ENCODE results near the gene CD209.
"Not testable (repeated sequence)": the region's sequence is repeated elsewhere in the genome, so short reads cannot be mapped to it uniquely, and the experiment has no call there.

Gene CD209, protein sequence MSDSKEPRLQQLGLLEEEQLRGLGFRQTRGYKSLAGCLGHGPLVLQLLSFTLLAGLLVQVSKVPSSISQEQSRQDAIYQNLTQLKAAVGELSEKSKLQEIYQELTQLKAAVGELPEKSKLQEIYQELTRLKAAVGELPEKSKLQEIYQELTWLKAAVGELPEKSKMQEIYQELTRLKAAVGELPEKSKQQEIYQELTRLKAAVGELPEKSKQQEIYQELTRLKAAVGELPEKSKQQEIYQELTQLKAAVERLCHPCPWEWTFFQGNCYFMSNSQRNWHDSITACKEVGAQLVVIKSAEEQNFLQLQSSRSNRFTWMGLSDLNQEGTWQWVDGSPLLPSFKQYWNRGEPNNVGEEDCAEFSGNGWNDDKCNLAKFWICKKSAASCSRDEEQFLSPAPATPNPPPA

DNA sequence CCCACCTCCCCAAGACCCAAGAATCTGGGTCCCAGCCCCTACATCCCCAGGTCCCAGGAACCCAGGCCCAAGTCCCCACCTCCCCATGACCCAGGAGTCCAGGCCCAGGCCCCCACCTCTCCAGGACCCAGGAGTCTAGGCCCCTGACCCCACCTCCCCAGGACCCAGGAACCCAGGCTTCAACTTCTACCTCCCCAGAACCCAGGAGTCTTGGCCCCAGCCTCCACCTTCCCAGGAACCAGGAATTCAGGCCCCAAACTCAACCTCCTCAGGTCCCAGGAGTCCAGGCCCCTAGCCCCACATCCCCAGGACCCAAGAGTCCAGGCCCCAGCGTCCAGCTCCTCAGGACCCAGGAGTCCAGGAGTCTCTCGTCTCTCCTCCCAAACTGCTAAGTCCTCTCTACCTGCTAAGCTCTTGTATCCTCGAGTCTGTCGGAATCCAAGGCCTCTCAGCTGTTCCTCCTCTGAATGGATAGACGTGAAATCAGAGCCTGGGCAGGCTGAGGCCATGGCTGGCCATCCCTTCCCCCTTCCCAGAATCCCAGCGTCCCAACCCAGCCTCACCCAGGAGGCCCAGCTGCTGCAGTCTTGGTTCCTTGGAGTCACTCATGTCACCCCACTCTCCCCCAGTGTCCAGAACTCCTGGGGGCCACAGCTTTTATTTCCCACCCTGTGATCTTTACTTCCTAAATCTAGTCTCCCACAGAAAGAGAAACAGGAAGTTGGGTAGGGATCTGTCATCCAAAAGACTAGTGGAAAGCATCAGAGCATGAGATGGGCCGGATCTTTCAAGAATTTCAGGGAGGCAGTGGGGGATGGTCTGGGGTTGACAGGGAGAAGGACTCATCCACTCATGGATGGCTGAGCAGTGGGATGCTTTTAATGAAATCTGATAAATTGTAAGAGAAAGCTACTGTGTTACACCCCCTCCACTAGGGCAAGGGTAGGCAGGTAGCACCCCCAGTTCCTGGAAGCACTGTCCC lies at the start of gene CD209:
CD209 (minus strand) TSS at position 632 of the 982 bp plus-strand sequence; CDS start at position 609, 23 bp downstream.
- no peak for DNase-seq (ENCODE audit: low read depth in 2 of 2)

DNA sequence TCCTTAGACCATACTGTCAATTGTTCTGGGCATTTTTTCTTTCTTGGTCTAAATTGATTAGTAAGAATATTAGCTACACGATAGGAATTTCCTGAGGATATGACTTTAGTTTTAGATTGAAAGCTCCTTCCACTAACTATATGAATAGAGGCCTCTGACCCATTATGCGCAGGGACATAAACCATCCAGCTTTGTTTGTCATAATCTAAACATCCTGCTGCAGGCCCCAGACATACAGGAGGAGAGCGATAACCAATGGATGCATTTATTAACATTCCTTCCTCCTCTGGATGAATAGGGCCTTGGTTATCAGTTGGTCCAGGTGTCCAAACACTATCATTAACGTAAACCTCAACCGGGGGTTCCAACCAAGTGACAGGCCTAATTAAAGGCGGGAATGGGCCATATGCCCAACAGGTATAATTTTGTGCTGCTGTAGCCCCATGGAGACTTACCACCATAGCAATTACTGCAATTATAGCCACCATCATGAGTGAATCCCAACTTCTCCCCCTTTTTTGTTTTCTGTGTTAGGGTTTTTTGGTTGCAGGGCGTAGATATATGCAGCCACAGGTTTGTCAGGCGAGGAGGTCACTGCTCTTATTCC lies 48.3 kb upstream of the CD209 start:
- DNase-seq (ENCODE audit: low read depth in 2 of 2), result no peak

DNA sequence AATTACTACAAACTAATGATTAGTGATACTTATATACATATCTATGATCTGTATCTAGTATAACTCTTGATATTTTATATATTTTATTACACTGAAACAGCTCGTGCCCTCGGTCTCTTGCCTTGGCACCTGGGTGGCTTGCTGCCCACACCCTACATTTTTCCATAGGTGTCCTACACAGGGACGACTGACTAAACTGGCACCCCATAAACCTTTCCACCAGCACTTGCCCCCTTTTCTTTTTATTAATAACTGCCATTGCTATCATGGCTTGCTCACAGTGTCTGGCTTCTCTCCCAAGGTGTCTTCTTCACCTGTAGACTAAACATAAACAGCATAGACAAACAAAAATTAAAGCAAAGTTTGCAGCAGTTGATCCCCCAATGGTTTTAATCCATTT lies 46.2 kb upstream of the CD209 start:
- no peak for DNase-seq (ENCODE audit: low read depth in 2 of 2)

DNA sequence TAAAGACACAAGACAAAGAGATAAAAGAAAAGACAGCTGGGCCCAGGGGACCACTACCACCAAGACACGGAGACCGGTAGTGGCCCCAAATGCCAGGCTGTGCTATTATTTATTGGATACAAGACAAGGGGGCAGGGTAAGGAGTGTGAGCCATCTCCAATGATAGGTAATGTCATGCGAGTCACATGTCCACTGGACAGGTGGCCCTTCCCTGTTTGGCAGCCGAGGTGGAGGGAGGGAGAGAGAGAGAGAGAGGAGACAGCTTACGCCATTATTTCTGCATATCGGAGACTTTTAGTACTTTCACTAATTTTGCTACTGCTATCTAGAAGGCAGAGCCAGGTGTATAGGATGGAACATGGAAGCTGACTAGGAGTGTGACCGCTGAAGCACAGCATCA lies 45.4 kb upstream of the CD209 start:
- not testable (repeated sequence) for DNase-seq (ENCODE audit: low read depth in 2 of 2)

DNA sequence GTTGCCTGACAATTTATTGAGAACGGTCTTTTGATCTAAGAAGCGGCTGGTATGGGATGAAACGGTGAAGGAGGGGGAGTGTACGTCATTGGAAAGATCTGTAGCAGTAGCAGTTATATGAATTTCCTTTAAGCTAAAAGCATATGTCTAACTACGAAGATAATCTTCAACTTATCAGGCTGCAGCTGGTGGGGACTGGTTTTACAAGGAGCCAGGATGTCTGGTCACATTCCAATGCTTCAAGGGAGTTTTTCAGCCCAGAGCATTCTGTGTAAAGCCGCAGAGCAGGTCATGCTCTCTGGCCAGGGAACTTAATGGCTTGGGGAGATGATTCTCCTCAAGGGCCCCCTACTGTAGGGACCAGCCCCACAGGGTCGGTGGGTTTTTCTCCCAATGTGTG lies 44.9 kb upstream of the CD209 start:
- DNase-seq (ENCODE audit: low read depth in 2 of 2), result no peak

DNA sequence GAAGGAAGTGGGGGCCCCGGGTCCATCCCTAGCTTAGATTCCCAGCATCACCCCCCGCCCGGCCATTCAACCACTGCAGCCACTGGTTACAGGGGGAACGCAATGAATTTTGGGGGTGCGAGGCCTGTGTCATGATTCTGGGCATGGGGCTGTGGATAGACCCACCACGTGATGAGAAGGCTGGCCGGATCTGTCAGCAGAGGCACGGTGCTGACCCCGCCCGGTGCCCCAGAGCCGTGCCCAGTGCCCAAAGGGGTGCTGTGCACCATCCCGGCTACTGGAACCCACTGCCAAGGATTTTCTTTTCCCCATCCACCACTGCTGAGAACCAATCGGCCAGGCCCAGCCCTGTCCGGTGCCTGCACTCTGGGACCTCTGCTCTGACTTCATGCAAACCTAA lies 43.1 kb upstream of the CD209 start:
- no peak for DNase-seq (ENCODE audit: low read depth in 2 of 2)

DNA sequence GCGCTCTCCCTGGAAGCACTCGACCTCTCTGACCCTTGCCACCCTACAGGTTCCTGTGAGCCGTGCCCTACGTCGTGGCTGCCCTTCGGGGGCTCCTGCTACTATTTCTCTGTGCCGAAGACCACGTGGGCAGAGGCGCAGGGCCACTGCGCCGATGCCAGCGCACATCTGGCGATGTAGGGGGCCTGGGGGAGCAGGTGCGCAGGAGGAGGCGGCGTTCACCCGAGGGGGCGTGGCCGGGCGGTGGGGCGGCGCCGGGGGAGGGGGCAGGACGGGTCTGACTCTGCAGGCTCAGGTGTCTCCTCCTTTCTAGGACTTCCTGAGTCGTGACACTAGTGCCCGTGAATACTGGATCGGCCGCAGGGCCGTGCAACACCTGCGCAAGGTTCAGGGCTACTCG lies 42.1 kb upstream of the CD209 start:
- DNase-seq (ENCODE audit: low read depth in 2 of 2), result no peak

DNA sequence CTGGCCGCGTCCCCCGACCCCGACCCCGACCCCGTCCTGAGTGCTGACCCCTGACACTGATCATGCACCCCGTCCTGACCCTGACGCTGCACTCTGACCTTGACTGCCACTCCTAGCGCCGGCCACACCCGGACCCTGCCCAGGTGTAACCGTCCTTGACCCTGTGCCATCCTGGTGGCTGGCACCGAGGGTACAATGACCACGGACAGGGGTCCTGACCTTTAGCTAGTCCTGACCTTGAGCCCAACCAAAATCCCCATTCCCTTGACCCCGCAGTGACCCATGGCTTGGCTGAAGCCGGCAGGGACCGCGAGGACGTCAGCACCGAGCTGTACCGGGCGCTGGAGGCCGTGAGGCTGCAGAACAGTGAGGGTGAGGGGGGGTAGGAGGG lies 41.6 kb upstream of the CD209 start:
- DNase-seq (ENCODE audit: low read depth in 2 of 2), result no peak

DNA sequence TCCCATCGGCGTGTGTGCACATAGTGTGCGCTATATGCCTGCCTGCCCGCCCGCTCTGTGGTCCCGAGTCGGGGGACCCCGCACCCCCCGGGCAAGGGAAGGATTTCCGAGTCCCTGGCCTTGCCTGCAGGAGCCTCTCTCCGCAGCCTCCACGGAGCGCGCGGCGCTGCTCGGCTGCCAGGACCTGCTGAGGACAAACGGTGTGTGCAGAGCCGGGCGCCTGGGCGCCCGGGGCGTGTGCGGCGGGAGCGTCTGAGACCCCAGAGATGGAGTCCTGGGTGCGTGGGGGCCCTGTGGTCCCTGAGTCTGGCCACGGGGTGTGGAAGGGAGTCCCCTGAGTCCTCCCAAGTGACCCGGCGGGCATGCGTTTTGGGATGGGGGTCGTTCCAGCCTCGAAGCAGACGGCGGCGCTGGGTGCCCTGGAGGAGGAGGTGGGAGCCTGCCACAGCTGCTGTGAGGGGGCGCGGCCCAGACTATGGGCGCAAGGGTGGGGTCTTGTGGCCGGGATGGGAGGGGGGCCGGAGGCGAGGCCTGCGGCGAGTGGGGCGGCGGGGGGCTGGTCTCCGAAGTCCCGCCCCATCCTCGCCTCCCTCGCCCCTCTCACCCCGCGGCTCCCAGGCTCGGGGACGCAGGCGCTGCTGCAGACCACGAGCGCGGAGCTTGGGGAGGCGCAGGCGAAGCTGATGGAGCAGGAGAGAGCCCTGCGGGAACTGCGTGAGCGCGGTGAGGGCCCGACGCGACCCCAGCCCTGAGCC lies 41.0 kb upstream of the CD209 start:
- DNase-seq (ENCODE audit: low read depth in 2 of 2), result no peak

DNA sequence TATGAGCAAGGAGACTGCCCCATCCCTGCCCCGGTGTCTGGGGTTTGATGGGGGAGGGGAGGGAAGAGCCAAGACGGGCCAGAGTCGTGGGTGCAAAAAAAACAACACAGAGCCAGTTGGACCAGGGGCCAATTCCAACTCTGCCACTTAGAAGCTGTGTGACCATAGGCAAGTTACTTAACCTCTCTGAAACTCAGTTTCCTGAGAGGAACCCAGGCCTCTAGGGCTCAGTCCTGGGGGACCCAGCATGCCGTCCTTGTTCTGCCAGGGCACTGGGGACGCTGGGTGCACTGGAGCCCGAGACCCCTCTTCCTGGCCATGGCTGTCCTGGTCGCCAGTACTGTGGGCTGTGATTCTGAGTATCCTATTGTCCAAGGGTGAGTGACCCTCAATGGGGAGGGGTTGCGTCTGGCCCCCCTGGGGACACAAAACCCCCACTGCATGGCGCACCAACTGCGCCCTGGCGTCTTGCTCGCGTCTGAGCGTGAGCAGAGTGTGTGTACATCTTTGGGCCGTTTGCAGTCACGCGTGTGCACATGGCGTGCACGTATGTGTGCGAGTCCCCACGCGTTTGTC lies 40.4 kb upstream of the CD209 start:
- no peak for DNase-seq (ENCODE audit: low read depth in 2 of 2)

DNA sequence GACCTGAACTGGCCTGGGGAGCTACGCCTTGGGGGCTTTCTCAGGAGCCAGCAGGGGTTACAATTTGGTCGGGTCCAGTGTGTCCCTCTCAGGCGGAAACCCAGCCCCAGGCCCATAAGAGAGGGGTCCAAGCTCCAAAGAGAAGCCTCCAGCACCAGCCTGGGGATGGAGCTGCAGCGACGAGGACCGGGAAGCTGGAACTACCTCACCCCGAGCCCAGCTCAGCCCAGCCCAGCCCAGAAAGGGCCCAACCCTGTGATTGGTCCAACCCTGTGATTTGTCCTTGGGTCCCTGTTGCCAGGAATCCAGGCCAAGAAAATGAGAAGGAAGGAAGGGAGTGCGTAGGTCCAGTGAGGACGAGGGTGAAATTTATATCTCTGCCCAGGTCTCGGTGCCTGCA lies 39.8 kb upstream of the CD209 start:
- DNase-seq (ENCODE audit: low read depth in 2 of 2), result no peak

DNA sequence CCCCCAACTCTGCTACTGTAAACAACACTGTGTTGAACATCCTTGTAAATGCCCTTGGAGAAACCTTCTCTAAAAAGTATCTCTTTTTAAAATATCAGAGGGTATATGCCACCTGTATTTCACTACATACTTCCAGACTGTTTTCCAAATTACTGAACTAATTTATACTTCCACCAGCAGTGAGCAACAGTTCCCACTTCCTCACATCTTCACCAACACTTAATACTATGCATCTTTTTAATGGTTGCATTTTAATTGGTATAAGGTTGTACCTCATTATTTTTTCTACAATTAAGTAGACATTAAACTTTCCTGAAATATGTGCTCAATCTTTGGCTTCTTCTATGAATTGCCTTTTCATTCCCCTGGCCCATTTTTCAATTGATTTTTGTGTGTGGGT lies 37.5 kb upstream of the CD209 start:
- DNase-seq (ENCODE audit: low read depth in 2 of 2), result no peak

DNA sequence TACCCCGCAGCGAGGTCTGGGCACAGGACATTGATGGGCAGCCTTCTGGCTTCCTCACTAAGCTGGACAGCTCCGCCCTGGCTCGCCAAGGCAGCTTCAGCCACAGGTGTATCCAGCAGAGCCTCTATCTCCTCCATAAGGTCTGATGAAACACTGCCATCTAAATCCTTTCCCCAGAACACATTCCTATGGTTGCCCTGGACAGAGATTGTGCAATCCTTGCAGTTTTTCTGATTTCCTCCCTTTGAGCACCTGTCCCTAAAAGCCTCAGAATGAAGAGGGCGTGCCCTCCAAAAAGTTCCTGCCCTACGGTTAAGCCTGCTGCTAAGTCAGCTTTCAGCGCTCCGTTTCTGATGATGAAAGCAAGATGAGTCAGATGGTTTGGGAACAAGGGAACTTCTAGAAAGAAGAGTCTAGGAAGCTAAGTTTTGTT lies 36.7 kb upstream of the CD209 start:
- no peak for DNase-seq (ENCODE audit: low read depth in 2 of 2)

DNA sequence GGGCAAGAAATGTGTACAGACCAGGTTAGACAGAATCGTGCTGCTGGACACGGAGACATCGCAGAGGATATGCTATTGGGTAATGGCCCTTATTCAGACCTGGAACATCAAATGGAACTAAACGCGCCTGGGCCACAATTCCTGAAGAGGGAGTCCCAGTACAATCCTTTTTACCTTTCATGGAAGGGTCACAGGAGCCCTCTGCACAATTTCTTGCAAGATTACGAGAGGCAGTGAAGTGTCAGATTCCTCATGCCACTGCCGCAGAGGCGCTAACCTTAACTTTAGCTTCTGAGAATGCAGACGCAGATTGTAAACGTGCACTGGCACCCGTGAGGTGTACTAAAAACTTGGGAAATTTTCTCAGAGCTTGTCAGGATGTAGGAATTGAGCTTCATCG lies 33.8 kb upstream of the CD209 start:
- DNase-seq (ENCODE audit: low read depth in 2 of 2), result no peak

DNA sequence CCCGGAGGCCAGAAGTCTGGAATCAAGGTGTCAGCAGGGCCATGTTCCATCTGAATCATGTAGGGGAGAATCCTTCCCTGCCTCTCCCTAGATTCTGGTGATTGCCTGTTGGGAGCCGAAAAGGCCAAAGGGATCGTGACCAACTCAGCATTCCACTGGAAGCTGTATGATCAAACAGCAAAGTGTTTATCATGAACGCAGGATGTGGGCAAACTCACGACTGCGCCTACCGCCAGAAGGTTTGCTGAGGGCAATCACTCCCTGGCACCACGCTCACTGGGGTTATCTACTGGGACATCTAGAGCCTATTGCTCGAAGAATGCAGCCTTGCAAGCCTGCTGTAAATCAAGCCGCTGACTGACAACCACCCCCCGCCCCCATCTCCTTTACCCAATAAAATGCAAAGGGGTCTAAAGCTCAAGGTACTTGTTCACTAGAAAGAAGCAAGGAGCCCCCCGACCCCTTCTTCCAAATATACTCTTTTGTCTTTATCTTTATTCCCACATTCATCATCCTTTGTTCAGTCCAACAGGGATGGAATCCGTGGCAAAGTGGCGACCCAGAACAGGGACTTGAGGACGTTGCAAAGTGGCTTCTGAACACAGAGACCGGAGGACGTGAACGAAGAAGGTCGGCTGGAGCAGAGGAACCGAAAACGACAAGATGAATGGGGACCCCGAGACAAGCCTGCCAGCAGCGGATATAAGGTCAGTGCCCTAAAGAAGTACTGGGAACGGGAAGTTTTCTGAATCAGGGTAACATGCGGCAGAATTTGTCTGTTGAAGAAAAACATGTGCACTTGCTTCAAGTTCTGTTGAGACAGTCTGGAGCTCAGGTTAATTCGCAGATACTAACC lies 32.5 kb upstream of the CD209 start:
- no peak for DNase-seq (ENCODE audit: low read depth in 2 of 2)

DNA sequence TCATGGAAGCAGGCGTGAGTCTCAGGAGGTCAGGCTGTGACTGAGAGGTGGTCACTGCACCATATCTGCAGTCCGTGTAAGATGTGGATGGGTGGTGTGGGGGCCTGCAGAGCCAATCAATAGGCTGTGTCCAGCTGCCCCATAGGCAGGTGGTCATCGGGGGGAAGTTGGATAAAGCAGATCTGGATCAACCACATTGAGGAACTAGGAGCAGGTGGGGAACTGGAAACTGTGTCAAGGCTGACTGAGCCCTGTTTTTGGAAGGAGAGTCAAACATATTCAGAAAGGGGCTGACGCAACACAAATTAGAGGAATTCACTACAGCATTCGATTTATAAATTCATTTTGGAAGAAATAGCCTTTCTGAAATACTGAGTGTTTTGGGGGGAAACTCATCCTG lies 30.7 kb upstream of the CD209 start:
- no peak for DNase-seq (ENCODE audit: low read depth in 2 of 2)

DNA sequence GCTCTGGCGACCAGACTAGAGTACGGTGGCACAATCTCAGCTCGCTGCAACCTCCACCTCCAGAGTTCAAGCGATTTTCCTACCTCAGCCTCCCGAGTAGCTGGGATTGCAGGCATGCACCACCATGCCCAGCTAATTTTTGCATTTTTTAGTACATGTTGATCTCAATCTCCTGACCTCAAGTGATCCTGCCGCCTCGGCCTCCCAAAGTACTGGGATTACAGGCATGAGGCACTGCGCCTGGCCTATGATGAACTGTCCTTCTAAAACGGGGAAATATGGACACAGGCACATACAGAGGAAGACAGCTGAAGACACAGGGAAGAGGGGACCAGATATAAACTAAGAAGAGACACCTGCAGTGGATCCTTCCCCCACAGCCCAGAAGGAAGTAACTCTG lies 28.4 kb upstream of the CD209 start:
- DNase-seq (ENCODE audit: low read depth in 2 of 2), result no peak

DNA sequence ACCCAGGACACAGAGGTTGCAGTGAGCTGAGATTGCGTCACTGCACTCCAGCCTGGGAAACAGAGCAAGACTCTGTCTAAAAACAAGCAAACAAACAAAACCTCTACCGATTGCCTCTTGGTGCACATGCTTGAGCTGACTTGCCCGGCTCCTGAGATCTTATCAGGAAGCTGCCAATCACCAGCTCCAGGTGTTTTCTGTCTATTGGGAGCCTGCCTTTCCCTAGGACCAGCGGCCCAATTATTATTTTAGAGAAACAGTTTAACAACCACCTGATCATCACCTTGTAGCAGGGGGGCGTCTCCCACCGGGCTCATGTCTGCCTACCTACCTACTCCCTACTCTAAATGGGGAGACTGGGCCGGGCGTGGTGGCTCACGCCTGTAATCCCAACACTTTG lies 26.5 kb upstream of the CD209 start:
- no peak for DNase-seq (ENCODE audit: low read depth in 2 of 2)

DNA sequence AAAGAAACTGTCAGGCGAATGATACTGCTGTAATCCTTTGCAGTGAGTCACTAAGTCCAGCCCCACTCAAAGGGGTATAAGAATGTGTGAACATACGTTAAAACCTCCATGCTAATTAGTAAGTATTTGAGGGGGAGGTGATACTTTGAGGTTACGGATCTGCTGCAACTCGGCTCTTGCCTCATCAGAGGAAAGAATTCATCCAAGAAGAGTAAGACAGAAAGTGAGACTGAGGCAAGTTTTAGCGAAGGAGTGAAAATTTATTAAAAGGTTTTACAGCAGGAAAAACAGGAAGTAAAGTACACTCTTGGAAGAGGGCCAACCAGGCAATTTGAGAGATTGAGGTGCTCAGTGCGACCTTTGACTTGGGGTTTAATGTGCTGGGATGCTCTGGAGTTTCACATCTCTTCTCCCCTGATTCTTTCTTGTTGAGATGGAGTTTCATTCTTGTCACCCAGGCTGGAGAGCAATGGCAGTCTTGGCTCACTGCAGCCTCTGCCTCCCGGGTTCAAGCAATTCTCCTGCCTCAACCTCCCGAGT lies 25.5 kb upstream of the CD209 start:
- peak; percentile 18 to 29 for DNase-seq (ENCODE audit: low read depth in 2 of 2)

DNA sequence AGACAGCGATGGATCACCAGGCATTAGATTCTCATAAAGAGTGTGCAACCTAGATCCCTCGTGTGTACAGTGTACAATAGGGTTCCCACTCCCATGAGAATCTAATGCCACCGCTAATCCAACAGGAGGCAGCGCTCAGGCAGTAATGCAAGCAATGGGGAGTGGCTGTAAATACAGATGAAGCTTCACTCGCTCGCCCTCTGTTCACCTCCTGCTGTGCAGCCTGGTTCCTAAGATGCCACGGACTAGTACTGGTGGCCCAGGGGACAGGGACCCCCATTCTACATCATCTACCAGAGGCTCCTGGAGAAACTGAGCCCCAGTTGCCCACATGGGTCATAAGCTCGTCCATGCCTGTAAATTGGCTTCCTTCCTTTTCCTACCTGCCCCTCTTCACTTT lies 23.7 kb upstream of the CD209 start:
- DNase-seq (ENCODE audit: low read depth in 2 of 2), result no peak
